ENCODE results near the gene KRT4.

DNA sequence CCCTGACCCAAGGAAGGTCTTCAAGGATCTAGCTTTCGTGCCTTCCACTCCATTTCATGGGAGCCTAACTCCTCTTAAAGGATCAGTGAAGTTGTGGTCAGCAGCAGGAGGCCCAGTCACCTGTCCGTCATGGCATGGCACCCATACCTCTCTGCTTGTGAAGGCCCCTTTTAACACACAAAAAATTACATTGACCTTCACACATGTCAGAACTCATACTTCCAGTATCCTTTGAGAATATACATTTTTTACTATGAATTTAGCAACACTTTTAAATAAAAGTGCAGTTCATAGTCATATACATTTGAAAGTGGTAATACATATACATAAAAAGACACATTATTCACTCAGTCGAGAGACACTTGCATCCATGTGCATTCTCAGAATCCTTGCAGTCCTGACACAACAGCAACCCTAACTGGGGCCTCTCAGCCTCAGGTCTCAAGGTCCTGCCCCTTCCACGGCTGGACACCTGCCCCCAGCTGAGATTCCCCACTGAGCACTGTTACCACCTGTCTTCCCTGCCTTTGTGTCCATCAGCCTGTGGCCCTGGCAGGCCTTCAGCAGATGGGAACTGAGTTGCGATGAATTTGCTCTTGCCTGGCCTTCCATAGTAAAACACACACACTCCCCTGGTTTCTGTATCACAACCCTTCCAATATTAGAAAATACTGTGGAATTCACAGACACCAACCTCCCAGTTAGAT lies 14.3 kb downstream of the KRT4 start:
- TF ChIP-seq EZH2phosphoT487 (IDR thresholded peaks at IDR 0.05; ENCODE audit: insufficient read depth, low read depth) = no peak
- no peak for TF ChIP-seq EZH2 (IDR thresholded peaks at IDR 0.05; ENCODE audit: insufficient read depth, poor library complexity, severe bottlenecking)

Measured in GM23248 (cell line).